Common myeloid progenitor, CD34-positive (primary cell): ENCODE measurements around the gene ABLIM3.
A peak's percentile ranks its signal among the peaks of the same experiment; 100 is the strongest.

Source experiments
- CTCF ChIA-PET: fragments of 350-600 bp; sonication (Branson Sonifier 250); formaldehyde crosslinking; loops from one replicate; lab custom pipeline; 2021; ENCODE audit warnings: antibody characterized with exemption; lab: Charles Lee
- POLR2A ChIA-PET: fragments of 350-600 bp; sonication (Branson Sonifier 250); formaldehyde crosslinking; loops from one replicate; lab custom pipeline; 2021; ENCODE audit warnings: antibody characterized with exemption; lab: Charles Lee
- DNase-seq, 3 donors: peaks; one replicate each; pipeline versions ENCODE4 v3.0.0 to v3.0.0-alpha.2; 2013
- H3K27ac ChIP-seq, 2 experiments: 1 replicate in 1 of 2; 2 replicates in 1 of 2; pipeline ENCODE4 v1.7.0; 2013; ENCODE audit warnings: inconsistent platforms in 2 of 2, low read length in 2 of 2, mild to moderate bottlenecking in 2 of 2, low read depth in 1 of 2, moderate library complexity in 1 of 2; ENCODE audit not compliant: severe bottlenecking in 2 of 2, insufficient read depth in 1 of 2, poor library complexity in 1 of 2
- H3K27me3 ChIP-seq, 5 experiments: replicated peaks in 2 of 5; 1 replicate in 3 of 5; 2 replicates in 2 of 5; pipeline versions ENCODE4 v1.6.1 to v1.7.0; 2013; ENCODE audit warnings: low read length in 4 of 5, mild to moderate bottlenecking in 2 of 5, moderate library complexity in 2 of 5, inconsistent platforms in 1 of 5; ENCODE audit not compliant: insufficient read depth in 5 of 5, control insufficient read depth in 4 of 5
- H3K36me3 ChIP-seq, 4 experiments: 1 replicate in 2 of 4; 2 replicates in 2 of 4; pipeline versions ENCODE4 v1.6.1 to v1.7.0; 2013; ENCODE audit warnings: low read length in 3 of 4, control low read depth in 1 of 4, mild to moderate bottlenecking in 1 of 4; ENCODE audit not compliant: control insufficient read depth in 4 of 4, insufficient read depth in 4 of 4
- H3K4me1 ChIP-seq, 4 experiments: 1 replicate in 3 of 4; 2 replicates in 1 of 4; pipeline versions ENCODE4 v1.6.1 to v1.7.1; 2013; ENCODE audit warnings: low read length in 3 of 4, mild to moderate bottlenecking in 3 of 4, control low read depth in 1 of 4, inconsistent platforms in 1 of 4, moderate library complexity in 1 of 4; ENCODE audit not compliant: control insufficient read depth in 4 of 4, insufficient read depth in 4 of 4; ENCODE audit errors: control extremely low read depth in 1 of 4
- H3K4me3 ChIP-seq, 7 experiments: 1 replicate in 4 of 7; 2 replicates in 3 of 7; pipeline versions ENCODE4 v1.5.1 to v1.7.0; 2013; ENCODE audit warnings: mild to moderate bottlenecking in 7 of 7, low read length in 6 of 7, moderate library complexity in 6 of 7, inconsistent platforms in 2 of 7, low read depth in 2 of 7, control low read depth in 1 of 7; ENCODE audit not compliant: insufficient read depth in 4 of 7, control insufficient read depth in 1 of 7; ENCODE audit errors: extremely low read depth in 1 of 7
- H3K9me3 ChIP-seq, 5 experiments: 1 replicate in 4 of 5; 2 replicates in 1 of 5; pipeline versions ENCODE4 v1.6.1 to v1.7.1; 2013; ENCODE audit warnings: low read length in 4 of 5, mild to moderate bottlenecking in 2 of 5, inconsistent platforms in 1 of 5, low read depth in 1 of 5, moderate library complexity in 1 of 5; ENCODE audit not compliant: control insufficient read depth in 4 of 5, insufficient read depth in 2 of 5; ENCODE audit errors: control extremely low read depth in 1 of 5
- WGBS: methylation state at CpG from one replicate; pipeline ENCODE4 v1.1.5; 2013; ENCODE audit not compliant: insufficient coverage; 5-methylcytosine and 5-hydroxymethylcytosine counted together

The ABLIM3 gene

DNA sequence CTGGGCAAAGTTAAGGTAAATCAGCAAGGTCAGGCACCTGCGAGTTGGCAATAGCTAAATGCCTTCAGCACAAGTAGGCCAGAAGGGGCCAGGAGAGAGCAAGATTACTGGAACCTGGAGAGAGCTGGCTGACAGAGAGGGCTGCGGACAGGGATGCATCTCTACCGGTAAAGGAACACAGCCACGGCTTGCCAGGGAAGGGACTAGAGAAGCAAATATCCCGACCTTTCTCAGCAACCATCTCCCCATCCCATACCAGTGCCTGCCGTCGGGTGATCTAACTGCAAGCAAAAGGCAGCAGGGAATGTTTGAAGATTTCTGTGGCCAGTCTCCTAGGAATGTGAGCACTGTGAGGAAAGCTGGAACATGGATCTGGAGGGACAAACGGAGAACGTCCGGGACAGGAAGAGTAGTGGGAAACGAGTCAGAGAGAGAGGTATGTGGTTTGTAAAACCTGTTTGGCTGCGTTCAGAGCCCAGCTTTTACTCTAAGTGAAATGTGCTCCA is 15.9 kb upstream of the ABLIM3 start:
- CTCF ChIA-PET = interaction anchor here (0.8 to 1.1 kb wide), 3 partner anchors 13 to 168 kb away, joined by 3 to 7 read pairs (median 3); no protein-coding TSS in a partner anchor
- POLR2A ChIA-PET = no interaction called here
- 87% methylated on average over 10 of the region's 12 CpGs for WGBS

DNA sequence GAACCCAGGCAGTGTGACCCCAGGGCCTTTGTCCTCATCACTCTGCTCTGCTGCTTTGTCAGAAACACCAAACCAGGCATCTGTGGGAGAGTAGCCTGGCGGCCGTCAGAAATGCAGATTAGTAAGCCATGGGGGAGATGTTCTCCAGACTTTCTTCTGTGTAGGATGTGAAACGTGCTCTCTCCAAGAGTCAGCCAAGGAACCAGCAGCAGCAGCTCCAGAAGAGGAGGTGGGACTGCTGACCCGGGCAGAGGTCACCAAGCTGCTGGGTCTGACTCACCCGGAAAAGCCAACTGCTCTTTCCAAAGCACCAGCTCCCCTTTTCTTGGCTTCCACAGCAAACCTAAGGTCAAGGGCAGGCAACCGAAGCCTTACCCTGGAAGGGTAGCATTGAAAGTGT is 14.4 kb upstream of the ABLIM3 start:
- H3K4me3 ChIP-seq = no peak overlapping the region
- CTCF ChIA-PET = interaction anchor here (0.6 to 1.9 kb wide), 4 partner anchors 10 to 931 kb away, joined by 3 to 5 read pairs (median 3); no protein-coding TSS in a partner anchor
- DNase-seq = no peak
- H3K36me3 ChIP-seq = no peaks in the 10 kb centered on the region
- 85% methylated on average over 5 of the region's 6 CpGs for WGBS
- POLR2A ChIA-PET = no interaction called here
- H3K27me3 ChIP-seq = no peaks in the 10 kb centered on the region
- no peaks in the 10 kb centered on the region for H3K4me1 ChIP-seq
- H3K9me3 ChIP-seq = no peaks in the 10 kb centered on the region
- H3K27ac ChIP-seq = no peak overlapping the region

More for the DNA sequence above, 15.9 kb upstream of the ABLIM3 start:
- Histone ChIP-seq H3K27ac (no peak overlapping the region), H3K4me1 (no peaks in the 10 kb centered on the region), H3K36me3 (no peaks in the 10 kb centered on the region), H3K4me3 (no peak overlapping the region), H3K27me3 (no peaks in the 10 kb centered on the region), H3K9me3 (no peaks in the 10 kb centered on the region)
- DNase-seq = no peak

- H3K4me1 ChIP-seq = no peaks in the 10 kb centered on the region
- no peaks in the 10 kb centered on the region for H3K27me3 ChIP-seq
- H3K36me3 ChIP-seq = no peaks in the 10 kb centered on the region
- H3K27ac ChIP-seq = no peak overlapping the region
- H3K9me3 ChIP-seq = no peaks in the 10 kb centered on the region
- no CpG with 5 or more reads among the region's 3 CpGs for WGBS
- ChIA-PET CTCF (interaction anchor here (1.8 to 1.9 kb wide), 2 partner anchors 9 to 394 kb away, joined by 3 to 5 read pairs; no protein-coding TSS in a partner anchor), POLR2A (no interaction called here)
- H3K4me3 ChIP-seq = no peak overlapping the region
- DNase-seq = no peak
These were observed 13.8 kb upstream of the ABLIM3 start for GRCh38 chr5:149127394-149127955.

DNA sequence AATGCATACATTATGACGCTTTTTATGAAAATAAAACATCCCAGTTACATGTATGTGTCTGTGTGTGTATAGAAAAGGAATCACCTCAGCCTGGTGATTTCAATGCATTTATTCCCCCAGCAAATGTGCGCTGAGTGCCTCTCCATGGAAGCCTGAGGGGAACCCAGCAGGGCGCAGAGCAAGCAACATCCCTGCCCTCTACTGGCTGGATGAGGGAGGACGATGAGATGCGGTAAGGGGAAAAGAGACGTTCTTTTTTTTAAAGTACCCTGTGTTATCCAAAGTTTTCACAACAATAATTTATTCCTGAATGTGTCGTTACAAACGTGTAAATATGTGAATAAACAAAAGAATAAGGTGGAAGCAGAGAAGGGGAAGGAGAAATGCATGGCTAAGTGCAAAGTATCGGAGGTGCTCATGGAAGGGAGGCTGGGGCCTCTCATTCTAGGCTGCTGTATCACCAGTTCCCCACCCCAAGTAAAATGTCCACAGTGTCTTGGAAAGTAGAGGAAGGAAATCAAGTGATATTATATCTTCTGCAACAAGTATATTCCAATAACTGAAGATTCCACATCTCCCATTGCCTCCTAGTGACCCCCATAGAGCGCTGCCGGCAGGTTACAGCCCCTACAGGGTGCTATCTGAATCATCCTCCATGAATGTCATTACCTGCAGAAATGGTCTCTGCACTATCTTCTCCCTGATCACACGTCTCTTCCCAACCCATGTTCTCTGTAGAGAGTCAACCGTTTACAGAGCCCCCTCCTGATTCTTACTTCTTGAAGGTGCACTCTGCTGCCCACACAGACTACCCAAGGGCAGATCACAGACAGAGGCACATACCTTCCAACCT is 13.0 kb upstream of the ABLIM3 start:
- CTCF ChIA-PET = interaction anchor here (0.8 to 1.9 kb wide), 3 partner anchors 9 to 395 kb away, joined by 3 to 5 read pairs (median 3); no protein-coding TSS in a partner anchor
- Histone ChIP-seq H3K4me3 (no peak overlapping the region), H3K36me3 (no peaks in the 10 kb centered on the region), H3K27me3 (no peaks in the 10 kb centered on the region), H3K9me3 (no peaks in the 10 kb centered on the region), H3K4me1 (no peaks in the 10 kb centered on the region), H3K27ac (no peak overlapping the region)
- DNase-seq = peak in 2 of 3 donors; percentile 45 to 52
- WGBS = 68% methylated on average over 7 of the region's 13 CpGs
- POLR2A ChIA-PET = no interaction called here

DNA sequence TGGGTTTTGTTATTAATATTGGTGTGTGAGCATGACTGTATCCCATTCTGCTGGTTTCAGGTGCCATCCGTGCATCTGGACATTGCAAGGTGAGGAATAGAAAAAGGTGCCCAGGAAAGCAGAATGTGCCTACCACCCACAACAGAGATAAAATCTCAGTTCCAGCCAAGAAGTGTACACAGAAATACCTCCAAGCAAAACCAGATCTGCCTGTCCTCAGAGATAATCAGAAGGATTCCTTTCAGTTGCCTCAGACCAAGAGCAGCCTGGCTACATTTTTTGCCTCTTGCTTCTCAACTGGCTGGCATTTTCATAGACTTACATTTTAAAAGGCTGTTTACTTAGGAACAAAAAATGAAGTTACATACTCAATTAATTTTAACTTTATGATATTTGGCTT is 12.1 kb upstream of the ABLIM3 start:
- WGBS = no CpG with 5 or more reads among the region's 1 CpG
- Histone ChIP-seq H3K27ac (no peak overlapping the region), H3K4me1 (no peaks in the 10 kb centered on the region), H3K9me3 (no peaks in the 10 kb centered on the region), H3K4me3 (no peak overlapping the region), H3K36me3 (no peaks in the 10 kb centered on the region), H3K27me3 (no peaks in the 10 kb centered on the region)
- no peak for DNase-seq
- ChIA-PET CTCF (interaction anchor here (0.8 to 1.8 kb wide), 2 partner anchors 38 to 136 kb away, joined by 3 to 7 read pairs; no protein-coding TSS in a partner anchor), POLR2A (no interaction called here)

- peaks cover 0 to under 1% (median 0%) of the 10 kb centered on the region in 5 experiments for H3K27me3 ChIP-seq
- no peak for DNase-seq
- WGBS = 69% methylated on average over 6 of the region's 8 CpGs
- H3K36me3 ChIP-seq = no peaks in the 10 kb centered on the region
- ChIA-PET CTCF (interaction anchor here (0.6 to 1.8 kb wide), 7 partner anchors 10 to 398 kb away, joined by 3 to 7 read pairs (median 4); partner anchors contain the start of gene ABLIM3), POLR2A (no interaction called here)
- H3K4me1 ChIP-seq = no peaks in the 10 kb centered on the region
- H3K9me3 ChIP-seq = no peaks in the 10 kb centered on the region
- H3K27ac ChIP-seq = no peak overlapping the region
- no peak overlapping the region for H3K4me3 ChIP-seq
These were observed 11.0 kb upstream of the ABLIM3 start for GRCh38 chr5:149130121-149130914.
